Glomerular endothelial cell (primary cell): ENCODE results near the gene DDX24. TPM values are rescaled to one million over a fixed set of nuclear protein-coding genes. Genes with fewer than 3 reads are reported as not detected.

Experiments used
- DNase-seq: peaks from one replicate; pipeline ENCODE4 v3.0.0-alpha.2; 2011; ENCODE audit warnings: low read depth, low spot score; ENCODE audit errors: extremely low read depth
- total RNA-seq: library from RNA; depleted of rRNA; stranded (reverse); fragments of >200 nt; gene quantifications from 2 replicates; pipeline ENCODE4 v1.2.3, GENCODE V29; 2015

Gene DDX24
- total RNA-seq, 1 donor from 2014 or later, result 104 TPM

DNA sequence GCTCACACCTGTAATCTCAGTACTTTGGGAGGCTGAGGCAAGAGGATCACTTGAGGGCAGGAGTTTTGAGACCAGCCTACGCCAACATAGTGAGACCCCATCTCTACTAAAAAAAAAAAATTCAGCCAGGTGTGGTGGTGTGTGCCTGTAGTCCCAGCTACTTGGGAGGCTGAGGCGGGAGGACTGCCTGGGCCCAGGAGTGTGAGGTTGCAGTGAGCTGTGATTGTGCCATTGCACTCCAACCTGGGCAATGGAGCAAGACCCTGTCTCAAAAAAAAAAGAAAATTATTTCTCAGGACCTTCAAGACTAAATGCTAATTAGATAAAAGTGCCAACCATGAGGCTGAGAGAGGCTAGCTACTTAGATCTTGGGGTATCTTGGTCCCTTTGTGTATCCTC, 31.4 kb downstream of the DDX24 start:
- no peak for DNase-seq

GRCh38 chr14:94048691-94049624, 32.0 kb downstream of the DDX24 start:
- DNase-seq, result no peak

DNA sequence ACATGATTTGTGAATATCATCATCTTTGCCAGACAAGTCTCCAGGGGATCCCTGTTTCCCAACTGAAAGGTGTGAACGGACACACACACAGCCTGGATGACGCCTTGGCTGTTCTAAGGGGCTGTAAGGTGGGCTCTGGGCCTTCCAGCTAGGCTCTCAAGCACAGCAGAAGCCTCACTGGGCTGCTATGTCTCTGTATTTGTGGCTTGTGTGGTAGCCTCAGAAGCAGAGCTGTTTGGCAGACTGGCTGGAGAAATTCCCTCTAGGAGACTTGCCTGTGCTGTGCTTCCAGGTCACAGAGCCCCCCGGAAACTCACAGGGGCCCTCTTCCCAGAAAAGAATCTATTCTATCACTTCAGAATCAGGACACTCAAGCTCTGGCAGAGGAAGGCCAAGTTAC, 33.4 kb downstream of the DDX24 start:
- no peak for DNase-seq

DNA sequence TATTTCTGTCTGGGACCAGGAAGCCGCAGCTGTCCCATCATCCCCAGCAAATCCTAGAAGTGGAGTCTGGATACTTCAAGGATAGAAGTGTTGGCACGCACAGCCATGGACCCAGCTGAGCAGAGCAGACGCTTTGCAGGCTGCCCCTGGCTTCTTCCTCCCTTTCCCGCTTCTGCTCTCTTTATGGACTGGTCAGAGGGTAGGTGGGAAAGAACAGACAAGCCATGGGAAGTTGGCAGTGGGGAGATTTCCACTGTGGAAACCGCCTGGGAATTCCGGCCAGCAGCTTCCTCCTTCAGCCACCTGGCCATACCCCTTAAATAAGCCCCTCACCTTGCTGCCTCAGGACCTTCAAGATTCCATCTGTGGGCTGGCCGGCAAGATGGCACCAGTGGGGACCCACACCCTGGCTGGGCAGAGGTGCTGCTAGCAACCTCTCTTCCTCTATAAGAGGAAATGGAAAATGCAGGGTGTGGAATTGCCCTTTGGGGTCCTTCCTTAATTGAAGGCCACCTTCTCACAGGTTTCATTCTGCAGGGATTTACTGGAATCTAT, 34.2 kb downstream of the DDX24 start:
- DNase-seq, result no peak

GRCh38 chr14:94045563-94046345, 35.2 kb downstream of the DDX24 start:
- no peak for DNase-seq

- no peak for DNase-seq
These were observed 35.9 kb downstream of the DDX24 start for GRCh38 chr14:94045101-94045500.

GRCh38 chr14:94044476-94045091, 36.4 kb downstream of the DDX24 start:
- DNase-seq, result no peak

DNA sequence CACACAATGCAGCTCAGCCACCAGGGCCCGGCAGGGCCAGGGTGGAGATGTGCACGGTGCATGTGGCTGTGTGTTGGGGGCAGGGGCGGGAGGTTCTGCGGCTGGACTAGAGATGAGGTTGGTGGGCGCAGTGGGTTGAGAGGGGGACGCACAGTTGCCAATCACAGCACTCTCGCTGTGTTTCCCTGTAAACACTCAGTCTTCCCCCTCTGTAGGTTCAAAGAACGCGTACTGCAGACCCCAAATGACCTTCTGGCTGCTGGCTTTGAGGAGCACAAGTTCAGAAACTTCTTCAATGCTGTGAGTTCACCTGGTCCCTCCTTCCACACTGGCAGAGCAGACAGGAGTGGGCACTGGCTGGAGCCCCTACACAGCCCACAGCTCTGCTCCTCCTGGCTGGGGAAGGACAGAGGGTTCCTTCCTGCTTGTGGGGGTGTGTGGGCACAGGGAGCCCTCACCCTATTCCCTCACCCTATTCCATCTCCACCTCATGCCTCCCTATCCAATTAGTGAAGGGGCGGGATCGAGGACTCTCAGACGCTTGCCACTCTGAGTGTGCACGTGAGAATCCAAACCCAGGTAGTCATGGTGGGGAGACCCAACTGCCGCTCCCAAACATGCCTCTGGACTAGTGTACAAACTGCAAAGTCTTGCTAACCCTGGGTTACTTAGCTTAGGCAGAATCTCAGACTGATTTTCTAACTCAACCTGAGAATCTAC, 37.1 kb downstream of the DDX24 start:
- DNase-seq, result no peak

DNA sequence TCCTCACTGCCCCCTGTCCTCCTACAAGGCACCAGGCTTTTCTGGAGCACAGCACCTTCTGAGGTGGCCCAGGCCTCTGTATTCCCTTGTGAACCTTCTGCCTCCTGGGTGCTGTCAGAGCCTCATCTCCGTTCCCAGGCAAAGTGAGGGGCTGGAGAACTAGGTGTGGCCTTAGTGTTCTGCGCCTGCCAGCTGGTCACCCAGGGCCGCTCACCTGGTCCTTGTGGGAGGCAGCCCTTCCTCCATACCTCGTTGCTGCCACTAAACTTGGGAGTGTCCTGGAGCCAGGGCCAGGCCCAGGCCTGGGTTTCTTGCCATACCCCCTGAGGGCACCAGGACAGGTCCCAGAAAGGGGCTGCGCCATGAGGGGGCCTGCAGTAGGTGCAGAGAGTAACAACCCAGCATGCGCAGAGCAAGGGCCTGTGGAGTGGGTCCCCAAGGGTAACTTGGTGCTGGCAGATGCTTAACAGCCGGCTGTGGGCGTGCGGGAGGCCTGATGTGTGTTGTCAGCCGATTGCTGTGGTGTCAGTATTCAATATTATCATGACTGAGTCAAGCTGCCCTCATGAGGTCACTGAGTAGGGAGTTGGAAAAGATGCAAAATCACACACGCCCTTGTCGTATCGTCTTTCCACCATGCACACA, 37.8 kb downstream of the DDX24 start:
- DNase-seq, result no peak

- no peak for DNase-seq
These were observed 38.4 kb downstream of the DDX24 start for GRCh38 chr14:94042433-94043091.

GRCh38 chr14:94041551-94042346, 39.3 kb downstream of the DDX24 start:
- DNase-seq, result no peak

DNA sequence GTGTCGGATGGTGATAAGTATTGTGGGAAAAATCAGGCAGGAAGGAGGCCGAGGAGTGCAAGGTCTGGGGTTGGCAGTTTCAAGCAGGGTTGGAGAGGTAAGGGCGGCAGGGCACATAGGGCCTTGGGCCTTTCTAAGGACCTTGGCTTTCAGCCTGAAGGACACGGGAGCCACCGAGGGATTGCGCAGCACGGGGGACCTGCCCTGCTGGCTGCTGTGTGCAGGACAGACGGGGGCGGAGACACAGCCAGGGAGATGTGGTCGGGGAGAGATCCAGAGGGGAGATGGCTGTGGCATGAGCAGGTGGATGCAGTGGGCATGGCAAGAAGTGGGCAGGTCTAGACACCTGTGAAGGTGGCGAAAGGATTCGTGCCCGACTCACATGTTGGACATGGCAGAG, 40.2 kb downstream of the DDX24 start:
- DNase-seq, result no peak

DNA sequence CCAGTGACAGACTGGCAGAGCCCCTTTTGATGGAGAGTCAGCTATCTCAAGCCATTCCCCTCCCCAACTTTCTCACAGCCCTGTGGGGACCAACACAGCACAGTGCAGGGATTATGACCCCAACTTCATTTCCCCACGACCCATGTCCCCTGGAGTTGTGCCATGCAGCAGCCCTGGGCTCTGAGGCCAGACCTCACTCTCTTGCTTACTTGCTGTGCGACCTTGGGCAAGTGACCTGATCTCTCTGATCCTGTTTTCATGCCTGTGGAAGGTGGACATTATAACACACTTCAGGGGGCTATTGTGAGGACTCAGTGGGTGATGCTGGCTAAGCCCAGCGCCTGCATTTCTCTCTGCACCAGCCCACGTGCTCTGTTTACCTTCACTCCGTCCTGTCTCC, 40.8 kb downstream of the DDX24 start:
- no peak for DNase-seq

DNA sequence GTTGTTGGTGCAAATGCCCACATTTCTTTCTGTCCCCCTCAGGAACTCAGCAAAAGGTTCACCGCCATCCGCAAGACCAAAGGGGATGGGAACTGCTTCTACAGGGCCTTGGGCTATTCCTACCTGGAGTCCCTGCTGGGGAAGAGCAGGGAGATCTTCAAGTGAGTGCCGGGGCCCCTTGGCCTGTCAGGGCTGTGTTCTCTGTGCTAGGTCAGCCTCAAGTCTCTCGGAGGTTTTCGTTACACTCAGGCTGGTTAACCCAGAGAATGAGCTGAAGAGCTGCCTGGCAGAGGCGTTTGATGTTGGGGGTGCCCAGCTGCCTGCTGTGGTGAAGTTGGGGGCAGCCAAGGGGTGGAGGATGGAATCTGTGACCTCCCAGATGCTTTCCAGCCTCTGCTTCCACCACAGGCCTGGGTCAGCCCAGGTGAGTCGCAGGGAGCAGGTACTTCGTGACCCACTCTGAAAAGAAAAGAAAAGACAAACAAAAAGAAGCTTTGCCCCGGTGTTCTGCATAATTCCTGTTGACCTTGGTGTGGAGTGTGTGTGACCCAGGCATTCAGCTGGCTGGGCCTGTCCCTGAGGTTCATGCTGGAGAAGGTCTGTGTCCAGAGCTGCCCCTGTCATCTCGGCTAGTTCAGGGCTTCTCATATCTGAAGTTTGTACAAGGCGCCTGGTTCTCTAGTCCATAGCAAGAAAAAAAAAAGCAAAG, 41.9 kb downstream of the DDX24 start:
- no peak for DNase-seq

DNA sequence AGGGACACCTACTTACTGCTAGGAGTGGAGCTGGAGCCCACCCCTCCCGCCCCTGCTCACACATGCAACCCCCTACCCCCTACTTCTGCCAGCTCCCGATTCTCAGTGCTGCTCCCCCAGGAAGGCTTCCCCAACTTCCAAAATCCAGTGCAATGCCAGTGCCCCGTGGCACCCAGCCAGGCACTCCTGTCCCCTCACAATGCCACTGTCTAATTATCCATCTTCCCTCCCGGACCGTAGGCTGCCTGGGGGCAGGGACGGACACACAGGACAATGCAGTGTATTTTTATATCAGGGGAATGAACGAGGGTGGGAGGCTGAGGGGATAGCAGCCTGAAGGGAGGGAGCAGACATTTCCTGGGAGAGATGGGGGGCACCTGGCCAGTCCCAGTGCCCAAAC, 42.5 kb downstream of the DDX24 start:
- no peak for DNase-seq

- DNase-seq, result no peak
These were observed 43.0 kb downstream of the DDX24 start for GRCh38 chr14:94037954-94038353.

- no peak for DNase-seq
These were observed 44.5 kb downstream of the DDX24 start for GRCh38 chr14:94036313-94037167.
